Measurements from ENCODE around the gene ADK. TPM values are rescaled to one million over a fixed set of nuclear protein-coding genes. Genes with fewer than 3 reads are reported as not detected.

ADK gene
- total RNA-seq, 2 experiments from 2014 or later: 26.4 to 31.1 TPM

GRCh38 chr10:74113546-74113945, 37.5 kb upstream of the ADK start:
- Histone ChIP-seq H3K36me3 (ENCODE audit: insufficient read depth, low read length) (peaks cover 96% of the 10 kb centered on the region), H2AFZ (ENCODE audit: low read length) (no peak overlapping the region), H3K9me3 (ENCODE audit: low read length) (no peaks in the 10 kb centered on the region), H4K20me1 (ENCODE audit: insufficient read depth, low read length) (no peaks in the 10 kb centered on the region), H3K27ac (ENCODE audit: low read depth, low read length, poor library complexity, severe bottlenecking) (no peak overlapping the region), H3K4me1 (ENCODE audit: insufficient read depth, low read length, poor library complexity, severe bottlenecking) (no peaks in the 10 kb centered on the region), H3K79me2 (ENCODE audit: insufficient read depth, low read depth, low read length) (no peaks in the 10 kb centered on the region), H3K9me2 (ENCODE audit: insufficient read depth, low read length) (no peaks in the 10 kb centered on the region), H3K4me2 (ENCODE audit: low read length) (no peak overlapping the region), H3K4me3 (ENCODE audit: low read depth, low read length, poor library complexity, severe bottlenecking) (no peak overlapping the region)
- CTCF ChIA-PET (ENCODE audit: unreplicated experiment): interaction anchor here (1.1 kb wide), 1 partner anchor 222 kb away, joined by 3 read pairs; no protein-coding TSS in a partner anchor
- intact Hi-C loops (cut with micrococcal nuclease; ENCODE audit: unreplicated experiment): no loop called here
- no peak for TF ChIP-seq CTCF (conservative IDR thresholded peaks at IDR 0.05; ENCODE audit: low read length)
- TF ChIP-seq EZH2phosphoT487 (IDR thresholded peaks at IDR 0.05; ENCODE audit: borderline replicate concordance, low read depth, low read length): no peak
- no peak for DNase-seq (ENCODE audit: low spot score)
- BruUV-seq (replicated peaks): no TSS peak
- POLR2A ChIA-PET: no interaction called here

- BruUV-seq (replicated peaks): no TSS peak
- ChIA-PET CTCF (ENCODE audit: unreplicated experiment) (no interaction called here), POLR2A (no interaction called here)
- no peaks in the 10 kb centered on the region for H3K9me2 ChIP-seq (ENCODE audit: insufficient read depth, low read length)
- no peaks in the 10 kb centered on the region for H3K9me3 ChIP-seq (ENCODE audit: low read length)
- H2AFZ ChIP-seq (ENCODE audit: low read length): no peak overlapping the region
- intact Hi-C loops (cut with micrococcal nuclease; ENCODE audit: unreplicated experiment): no loop called here
- no peaks in the 10 kb centered on the region for H3K79me2 ChIP-seq (ENCODE audit: insufficient read depth, low read depth, low read length)
- H4K20me1 ChIP-seq (ENCODE audit: insufficient read depth, low read length): no peaks in the 10 kb centered on the region
- peaks cover 96% of the 10 kb centered on the region for H3K36me3 ChIP-seq (ENCODE audit: insufficient read depth, low read length)
- no peaks in the 10 kb centered on the region for H3K4me1 ChIP-seq (ENCODE audit: insufficient read depth, low read length, poor library complexity, severe bottlenecking)
- no peak overlapping the region for H3K27ac ChIP-seq (ENCODE audit: low read depth, low read length, poor library complexity, severe bottlenecking)
- TF ChIP-seq EZH2phosphoT487 (IDR thresholded peaks at IDR 0.05; ENCODE audit: borderline replicate concordance, low read depth, low read length) (no peak), CTCF (conservative IDR thresholded peaks at IDR 0.05; ENCODE audit: low read length) (no peak)
- H3K4me3 ChIP-seq (ENCODE audit: low read depth, low read length, poor library complexity, severe bottlenecking): no peak overlapping the region
- no peak overlapping the region for H3K4me2 ChIP-seq (ENCODE audit: low read length)
- no peak for DNase-seq (ENCODE audit: low spot score)
These were observed 37.0 kb upstream of the ADK start for GRCh38 chr10:74114041-74114448.

GRCh38 chr10:74117738-74118137, 33.3 kb upstream of the ADK start:
- intact Hi-C loops (cut with micrococcal nuclease; ENCODE audit: unreplicated experiment): loop anchor here (5.0 kb wide), 1 partner anchor 115 kb away; no protein-coding TSS in a partner anchor
- Histone ChIP-seq H3K9me3 (ENCODE audit: low read length) (no peaks in the 10 kb centered on the region), H3K9me2 (ENCODE audit: insufficient read depth, low read length) (no peaks in the 10 kb centered on the region), H4K20me1 (ENCODE audit: insufficient read depth, low read length) (no peaks in the 10 kb centered on the region), H2AFZ (ENCODE audit: low read length) (no peak overlapping the region), H3K4me3 (ENCODE audit: low read depth, low read length, poor library complexity, severe bottlenecking) (no peak overlapping the region), H3K79me2 (ENCODE audit: insufficient read depth, low read depth, low read length) (no peaks in the 10 kb centered on the region), H3K36me3 (ENCODE audit: insufficient read depth, low read length) (peaks cover 96% of the 10 kb centered on the region), H3K4me1 (ENCODE audit: insufficient read depth, low read length, poor library complexity, severe bottlenecking) (no peaks in the 10 kb centered on the region), H3K27ac (ENCODE audit: low read depth, low read length, poor library complexity, severe bottlenecking) (no peak overlapping the region), H3K4me2 (ENCODE audit: low read length) (no peak overlapping the region)
- no peak for TF ChIP-seq EZH2phosphoT487 (IDR thresholded peaks at IDR 0.05; ENCODE audit: borderline replicate concordance, low read depth, low read length)
- TF ChIP-seq CTCF (conservative IDR thresholded peaks at IDR 0.05; ENCODE audit: low read length): no peak
- POLR2A ChIA-PET: interaction anchor here (0.5 to 1.2 kb wide), 2 partner anchors 8 to 15 kb away, joined by 3 to 5 read pairs; no protein-coding TSS in a partner anchor
- BruUV-seq (replicated peaks): no TSS peak
- no peak for DNase-seq (ENCODE audit: low spot score)
- CTCF ChIA-PET (ENCODE audit: unreplicated experiment): no interaction called here

Data from OCI-LY7 (cell line).